ENCODE results near the gene VWCE. TPM values are rescaled to one million over a fixed set of nuclear protein-coding genes. Genes with fewer than 3 reads are reported as not detected.

VWCE gene
- total RNA-seq, 4 donors from 2014 or later: 0.31 to 1.5 (median 0.67) TPM

DNA sequence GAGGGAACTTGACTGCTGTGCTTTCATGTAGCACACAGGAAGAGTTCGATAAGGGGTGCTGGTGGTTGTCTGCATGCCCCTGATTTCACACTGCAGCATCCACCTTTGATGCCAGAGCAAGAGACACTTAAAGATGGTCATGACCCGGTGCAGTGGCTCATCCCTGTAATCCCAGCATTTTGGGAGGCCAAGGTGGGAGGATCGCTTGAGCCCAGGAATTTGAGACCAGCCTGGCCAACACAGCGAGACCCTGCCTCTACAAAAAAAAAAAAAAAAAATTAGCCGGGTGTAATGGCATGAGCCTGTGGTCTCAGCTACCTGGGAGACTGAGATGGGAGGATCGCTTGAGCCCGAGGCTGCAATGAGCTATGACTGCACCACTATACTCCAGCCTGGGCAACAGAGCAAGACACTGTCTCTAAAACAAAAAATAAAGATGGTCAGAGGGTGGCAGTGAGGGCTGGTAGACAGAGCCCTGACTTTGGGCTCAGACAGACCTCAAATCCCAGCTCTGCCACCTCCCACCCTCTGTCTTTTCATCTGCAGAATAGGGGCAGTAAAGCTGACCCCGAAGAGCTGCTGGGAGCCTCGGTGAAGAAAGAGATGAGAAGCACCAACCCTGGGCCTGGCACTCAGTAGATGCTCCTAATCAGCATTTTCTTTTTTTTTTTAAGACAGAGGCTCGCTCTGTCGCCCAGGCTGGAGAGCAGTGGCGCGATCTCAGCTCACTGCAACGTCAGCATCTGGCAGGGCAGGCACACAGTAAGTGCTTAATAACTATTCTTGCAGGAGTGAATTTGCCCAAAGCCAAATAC lies 17.7 kb downstream of the VWCE start:
- Histone ChIP-seq H3K4me3 (no peak overlapping the region), H3K27me3 (no peaks in the 10 kb centered on the region), H3K27ac (no peak overlapping the region), H3K9me3 (no peaks in the 10 kb centered on the region), H3K4me1 (no peaks in the 10 kb centered on the region), H3K36me3 (peaks cover 0 to 5% of the 10 kb centered on the region in 2 donors)
- TF ChIP-seq, protein P1, sequence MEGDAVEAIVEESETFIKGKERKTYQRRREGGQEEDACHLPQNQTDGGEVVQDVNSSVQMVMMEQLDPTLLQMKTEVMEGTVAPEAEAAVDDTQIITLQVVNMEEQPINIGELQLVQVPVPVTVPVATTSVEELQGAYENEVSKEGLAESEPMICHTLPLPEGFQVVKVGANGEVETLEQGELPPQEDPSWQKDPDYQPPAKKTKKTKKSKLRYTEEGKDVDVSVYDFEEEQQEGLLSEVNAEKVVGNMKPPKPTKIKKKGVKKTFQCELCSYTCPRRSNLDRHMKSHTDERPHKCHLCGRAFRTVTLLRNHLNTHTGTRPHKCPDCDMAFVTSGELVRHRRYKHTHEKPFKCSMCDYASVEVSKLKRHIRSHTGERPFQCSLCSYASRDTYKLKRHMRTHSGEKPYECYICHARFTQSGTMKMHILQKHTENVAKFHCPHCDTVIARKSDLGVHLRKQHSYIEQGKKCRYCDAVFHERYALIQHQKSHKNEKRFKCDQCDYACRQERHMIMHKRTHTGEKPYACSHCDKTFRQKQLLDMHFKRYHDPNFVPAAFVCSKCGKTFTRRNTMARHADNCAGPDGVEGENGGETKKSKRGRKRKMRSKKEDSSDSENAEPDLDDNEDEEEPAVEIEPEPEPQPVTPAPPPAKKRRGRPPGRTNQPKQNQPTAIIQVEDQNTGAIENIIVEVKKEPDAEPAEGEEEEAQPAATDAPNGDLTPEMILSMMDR (IDR thresholded peaks at IDR 0.05 in 4 of 5, conservative IDR thresholded peaks at IDR 0.05 in 1 of 5): no peak
- TF ChIP-seq POLR2A (IDR thresholded peaks at IDR 0.05): no peak
- intact Hi-C loops (cut with DNase I; ENCODE audit: low total_unique reads): no loop called here
- no peak for ATAC-seq
- in situ Hi-C loops (cut with MboI; ENCODE audit: low sequenced_read_pairs in 4 of 4): no loop called here
- DNase-seq: no peak

DNA sequence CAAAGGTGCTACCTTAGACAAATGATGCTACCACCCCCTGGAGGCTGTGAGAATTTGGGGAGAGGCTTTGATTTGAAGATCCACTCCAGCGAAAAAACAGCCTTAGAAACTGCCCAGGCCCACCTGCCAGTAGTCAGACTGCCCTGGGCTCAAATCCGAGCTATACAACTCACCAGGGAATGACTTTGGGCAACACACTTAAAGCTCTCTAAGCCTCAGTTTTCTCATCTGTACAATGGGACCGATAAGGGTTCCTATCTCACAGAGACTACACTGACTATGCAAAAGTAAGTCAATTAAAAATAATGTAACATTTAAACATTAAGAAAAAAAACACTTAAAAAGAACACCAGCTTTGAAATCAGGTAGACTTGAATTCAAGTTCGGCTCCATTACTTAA lies 19.9 kb downstream of the VWCE start:
- in situ Hi-C loops (cut with MboI; ENCODE audit: low sequenced_read_pairs in 4 of 4) (no loop called here), intact Hi-C loops (cut with DNase I; ENCODE audit: low total_unique reads) (no loop called here)
- Histone ChIP-seq H3K27me3 (no peaks in the 10 kb centered on the region), H3K4me3 (no peak overlapping the region), H3K9me3 (no peaks in the 10 kb centered on the region), H3K36me3 (peaks cover 0 to 5% of the 10 kb centered on the region in 2 donors), H3K4me1 (no peaks in the 10 kb centered on the region), H3K27ac (no peak overlapping the region)
- ATAC-seq: no peak
- DNase-seq: no peak
- TF ChIP-seq POLR2A (IDR thresholded peaks at IDR 0.05): no peak
- TF ChIP-seq, protein P1 (IDR thresholded peaks at IDR 0.05 in 4 of 5, conservative IDR thresholded peaks at IDR 0.05 in 1 of 5): no peak

DNA sequence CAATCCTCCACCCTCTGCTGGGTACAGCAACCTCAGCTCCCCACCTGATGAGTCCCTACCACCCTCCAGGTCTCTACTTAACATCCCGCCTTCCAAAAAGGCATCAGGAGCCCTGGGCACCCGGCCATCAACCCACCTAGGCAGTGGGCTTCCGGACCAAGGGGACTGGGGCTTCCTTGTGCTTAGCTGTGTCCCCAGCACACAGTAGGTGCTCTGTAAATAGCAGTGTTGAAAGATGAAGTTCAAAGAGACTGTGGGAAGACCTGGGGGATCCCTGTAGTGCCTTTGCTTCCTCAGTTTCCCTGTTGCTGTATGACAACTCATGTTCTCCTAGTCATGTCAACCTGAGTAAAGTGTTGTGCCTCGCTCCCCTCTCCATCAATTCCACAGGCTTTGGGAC lies 21.0 kb downstream of the VWCE start:
- no peak for ATAC-seq
- no peaks in the 10 kb centered on the region for H3K9me3 ChIP-seq
- in situ Hi-C loops (cut with MboI; ENCODE audit: low sequenced_read_pairs in 4 of 4) (no loop called here), intact Hi-C loops (cut with DNase I; ENCODE audit: low total_unique reads) (no loop called here)
- TF ChIP-seq, protein P1 (IDR thresholded peaks at IDR 0.05 in 4 of 5, conservative IDR thresholded peaks at IDR 0.05 in 1 of 5): no peak
- no peak for TF ChIP-seq POLR2A (IDR thresholded peaks at IDR 0.05)
- DNase-seq: no peak
- no peaks in the 10 kb centered on the region for H3K27me3 ChIP-seq
- no peak overlapping the region for H3K4me3 ChIP-seq
- H3K4me1 ChIP-seq: no peaks in the 10 kb centered on the region
- peaks cover 0 to 5% of the 10 kb centered on the region in 2 donors for H3K36me3 ChIP-seq
- H3K27ac ChIP-seq: no peak overlapping the region

DNA sequence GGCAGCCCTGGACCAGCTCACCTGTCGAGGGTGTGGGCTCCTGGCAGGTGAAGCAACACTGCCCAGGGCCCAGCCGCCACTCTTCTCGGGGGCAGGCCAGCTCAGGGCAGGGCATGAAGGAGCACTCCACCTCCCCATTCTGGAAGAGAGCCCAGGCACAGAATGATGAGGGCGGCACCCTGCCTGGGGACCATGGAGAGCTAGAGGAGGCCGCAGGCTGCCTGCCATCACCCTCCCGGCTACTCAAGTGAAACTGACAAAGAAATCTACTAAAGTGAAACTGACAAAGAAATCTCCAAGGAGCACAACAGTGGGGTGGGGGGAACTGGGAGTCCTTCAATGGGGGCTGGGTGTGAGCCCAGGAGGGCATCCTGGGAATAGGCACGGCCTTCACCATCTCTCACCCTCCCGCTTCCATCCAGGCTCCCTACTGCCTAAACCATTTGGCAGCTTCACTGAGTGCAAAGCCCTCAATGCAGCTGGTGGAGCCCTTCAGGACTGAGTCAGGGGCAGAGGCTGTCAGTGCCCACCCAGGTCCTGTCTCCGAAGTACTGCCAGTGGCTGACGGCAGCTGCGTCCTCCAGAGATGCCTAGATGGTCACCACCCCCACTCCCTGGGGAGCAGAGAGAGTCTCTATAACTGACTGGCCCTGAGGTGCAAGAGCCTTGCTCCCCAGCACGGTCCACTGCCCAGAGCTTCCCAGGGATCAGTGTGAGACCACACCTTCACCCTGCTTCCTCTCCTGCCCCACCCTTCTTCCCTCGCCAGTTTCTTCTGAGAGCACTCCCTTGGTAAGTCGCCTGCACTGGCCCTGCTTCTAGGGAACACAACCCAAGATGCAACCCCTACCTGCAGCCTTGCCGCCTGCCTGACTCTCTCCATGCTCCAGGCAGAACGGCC lies 21.7 kb downstream of the VWCE start:
- H3K27ac ChIP-seq: no peak overlapping the region
- ATAC-seq: no peak
- intact Hi-C loops (cut with DNase I; ENCODE audit: low total_unique reads): no loop called here
- DNase-seq: no peak
- no peaks in the 10 kb centered on the region for H3K27me3 ChIP-seq
- H3K4me3 ChIP-seq: no peak overlapping the region
- peaks cover 0 to 5% of the 10 kb centered on the region in 2 donors for H3K36me3 ChIP-seq
- no peaks in the 10 kb centered on the region for H3K4me1 ChIP-seq
- no peaks in the 10 kb centered on the region for H3K9me3 ChIP-seq
- in situ Hi-C loops (cut with MboI; ENCODE audit: low sequenced_read_pairs in 4 of 4): no loop called here
- TF ChIP-seq, protein P1 (IDR thresholded peaks at IDR 0.05 in 4 of 5, conservative IDR thresholded peaks at IDR 0.05 in 1 of 5): no peak
- TF ChIP-seq POLR2A (IDR thresholded peaks at IDR 0.05): no peak

All from gastrocnemius medialis (tissue), 4 donors.